HG03378 (cell line): ENCODE measurements around the gene ONECUT3.
A peak's percentile ranks its signal among the peaks of the same experiment; 100 is the strongest.
"Not testable (repeated sequence)": the region's sequence is repeated elsewhere in the genome, so short reads cannot be mapped to it uniquely, and the experiment has no call there.

Source experiments
- ATAC-seq: cut with Tn5 transposase; IDR thresholded peaks from one replicate; pipeline ENCODE4 v1.9.1; 2021; ENCODE audit warnings: mild to moderate bottlenecking, moderate library complexity; ENCODE audit not compliant: unreplicated experiment

The ONECUT3 gene

GRCh38 chr19:1790054-1790792, 36.9 kb downstream of the ONECUT3 start:
- ATAC-seq = no peak

GRCh38 chr19:1791879-1792278, 38.6 kb downstream of the ONECUT3 start:
- no peak for ATAC-seq

GRCh38 chr19:1794424-1795172, 41.3 kb downstream of the ONECUT3 start:
- no peak for ATAC-seq

GRCh38 chr19:1796395-1797142, 43.3 kb downstream of the ONECUT3 start:
- no peak for ATAC-seq

- ATAC-seq = not testable (repeated sequence)
Observed at GRCh38 chr19:1797313-1797712, 44.0 kb downstream of the ONECUT3 start.

DNA sequence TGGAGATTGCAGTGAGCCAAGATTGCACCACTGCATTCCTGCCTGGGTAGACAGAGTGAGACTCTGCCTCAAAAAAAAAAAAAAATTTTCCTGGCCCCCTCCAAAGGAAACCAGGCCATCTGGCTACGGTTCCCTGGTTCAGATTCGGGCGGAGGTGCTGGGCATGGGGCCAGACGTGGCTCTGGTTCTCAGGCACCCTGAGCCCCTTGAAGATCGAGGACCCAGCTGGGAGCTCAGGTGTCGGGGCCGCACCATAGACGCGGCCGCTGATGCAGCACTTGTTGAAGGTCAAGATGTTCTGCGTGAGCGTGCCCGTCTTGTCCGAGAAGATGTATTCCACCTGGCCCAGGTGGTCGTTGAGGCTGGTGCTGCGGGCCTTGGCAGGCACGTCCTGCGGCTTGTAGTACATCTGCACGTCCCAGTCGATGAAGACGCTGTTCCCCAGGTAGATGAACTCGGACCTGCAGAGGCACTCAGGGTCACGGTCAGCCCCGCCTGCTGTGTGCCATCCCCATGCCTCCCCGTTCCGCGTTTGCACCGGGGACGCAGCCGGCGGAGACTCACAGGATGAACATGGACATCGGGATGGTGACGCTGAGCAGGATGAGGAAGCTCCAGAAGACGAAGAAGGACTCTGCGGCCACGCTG, 46.5 kb downstream of the ONECUT3 start:
- ATAC-seq = no peak

DNA sequence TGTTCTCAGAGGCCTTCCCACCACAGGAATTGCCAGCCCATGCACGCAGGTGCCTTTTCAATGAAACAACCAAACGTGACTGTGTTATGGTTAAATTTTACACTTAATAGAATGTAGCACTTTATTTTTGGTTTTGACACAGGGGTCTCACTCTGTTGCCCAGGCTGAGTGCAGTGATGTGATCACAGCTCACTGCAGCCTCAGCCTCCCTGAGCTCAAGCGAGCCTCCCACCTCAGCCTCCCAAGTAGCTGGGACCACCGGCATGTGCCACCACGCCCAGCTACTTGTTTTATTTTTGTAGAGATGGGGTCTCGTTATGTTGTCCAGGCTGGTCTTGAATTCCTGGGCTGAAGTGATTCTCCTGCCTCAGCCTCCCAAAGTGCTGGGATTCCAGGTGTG, 51.6 kb downstream of the ONECUT3 start:
- no peak for ATAC-seq

DNA sequence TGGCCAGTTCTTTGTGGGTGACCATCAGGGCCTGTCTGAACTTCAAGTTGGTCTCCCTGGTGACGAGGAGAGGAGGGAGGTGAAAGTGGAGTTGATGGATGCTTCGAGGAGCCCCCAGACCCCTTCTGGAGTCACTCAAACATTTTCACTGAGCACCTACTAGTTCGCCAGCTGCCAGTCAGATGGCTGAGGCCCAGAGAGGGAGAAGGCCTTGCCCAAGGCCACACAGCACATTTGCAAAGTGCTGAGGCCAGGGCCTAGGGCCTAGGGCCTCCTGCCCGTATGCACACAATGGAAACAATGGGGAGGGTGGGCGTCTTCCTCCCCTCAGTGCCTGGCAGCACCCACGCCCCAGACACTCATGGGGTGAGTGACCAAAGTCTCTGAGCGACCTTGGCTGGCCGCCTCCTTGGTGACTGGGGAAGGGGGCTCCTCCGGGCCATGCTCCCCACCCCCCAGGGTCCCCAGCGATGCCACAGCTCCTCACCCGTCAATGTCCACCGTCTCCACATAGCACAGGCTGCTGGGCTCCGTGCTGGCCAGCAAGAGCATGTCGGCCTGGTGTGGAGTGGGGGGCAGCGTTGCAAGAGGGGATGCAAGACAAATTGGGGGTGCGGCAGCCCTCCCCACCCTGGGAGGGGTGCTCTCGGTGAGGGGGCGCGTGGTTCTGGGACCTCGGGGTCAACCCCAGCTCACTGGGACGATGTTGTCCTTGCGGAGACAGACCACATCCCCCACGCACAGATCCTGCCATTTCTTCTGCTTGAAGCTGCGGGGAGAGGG, 52.3 kb downstream of the ONECUT3 start:
- ATAC-seq = no peak

GRCh38 chr19:1806184-1807029, 53.1 kb downstream of the ONECUT3 start:
- no peak for ATAC-seq

GRCh38 chr19:1807030-1807694, 53.9 kb downstream of the ONECUT3 start:
- ATAC-seq = no peak

GRCh38 chr19:1807695-1808394, 54.5 kb downstream of the ONECUT3 start:
- no peak for ATAC-seq

GRCh38 chr19:1808395-1808731, 55.1 kb downstream of the ONECUT3 start:
- ATAC-seq = no peak

- no peak for ATAC-seq
Observed at GRCh38 chr19:1809678-1810077, 56.4 kb downstream of the ONECUT3 start.

DNA sequence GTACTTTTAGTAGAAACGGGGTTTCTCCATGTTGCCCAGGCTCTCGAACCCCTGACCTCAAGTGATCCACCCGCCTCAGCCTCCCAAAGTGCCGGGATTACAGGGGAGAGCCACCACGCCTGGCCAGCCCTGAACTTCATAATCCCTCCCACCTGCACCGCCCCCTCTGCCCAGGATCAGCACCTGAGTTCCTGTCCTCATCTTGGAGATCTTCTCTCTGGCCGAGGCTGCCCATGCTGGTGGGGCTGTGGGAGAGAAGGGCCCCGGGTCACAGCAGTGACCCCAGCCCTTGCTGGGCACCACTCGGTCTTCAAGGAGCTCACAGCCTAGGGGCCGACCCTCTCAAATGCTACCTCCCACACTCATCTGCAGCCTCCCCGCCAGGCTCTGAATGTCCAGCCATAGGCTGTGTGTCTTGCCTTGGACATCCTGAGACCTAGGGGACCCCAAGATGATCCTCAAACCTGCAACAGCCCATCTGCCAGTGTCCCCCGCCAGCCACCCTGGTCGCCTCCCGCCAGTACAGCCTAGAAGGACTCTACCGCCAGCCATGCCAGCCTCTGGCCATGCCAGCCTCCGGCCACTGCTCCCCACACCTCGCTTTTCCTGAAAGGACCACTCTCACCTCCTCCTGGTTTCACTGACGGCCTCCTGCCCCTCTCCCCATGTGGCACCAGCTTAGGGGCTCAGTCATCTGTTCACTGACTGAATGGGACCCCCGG, 57.3 kb downstream of the ONECUT3 start:
- ATAC-seq = no peak

- ATAC-seq = no peak
Observed at GRCh38 chr19:1811472-1811894, 58.2 kb downstream of the ONECUT3 start.

DNA sequence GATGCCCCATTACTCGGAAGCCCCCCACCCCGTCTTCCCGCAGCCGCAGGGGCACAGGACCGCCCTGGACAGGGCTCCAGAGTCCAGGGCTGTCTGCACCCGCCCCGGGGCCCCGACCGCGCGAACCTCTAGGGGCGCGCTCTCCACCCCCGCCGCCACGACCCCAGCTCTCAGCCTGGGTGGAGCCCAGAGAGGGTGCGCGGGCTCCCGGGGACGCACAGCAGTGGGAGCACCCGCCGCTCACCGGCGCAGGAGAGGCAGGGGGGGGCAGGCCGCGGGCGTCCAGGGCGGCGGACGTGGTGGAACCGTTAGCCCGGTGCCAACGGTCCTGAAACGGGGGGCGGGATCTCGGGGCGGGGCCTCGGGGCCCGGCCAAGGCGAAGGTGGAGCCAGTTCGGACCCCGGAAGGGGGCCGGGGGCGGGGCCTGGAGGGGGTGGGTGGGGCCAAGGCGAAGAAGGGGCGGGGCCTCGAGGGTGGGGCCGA, 58.7 kb downstream of the ONECUT3 start, which contains the start of gene ATP8B3:
Gene ATP8B3, minus strand, starts transcription at position 335 of the 484 bp plus-strand sequence. CDS start 540 bp downstream, outside the sequence.
- ATAC-seq = no peak

- ATAC-seq = peak; percentile 50
Observed at GRCh38 chr19:1812426-1813191, 59.3 kb downstream of the ONECUT3 start.
